Right lobe of liver (tissue), 6 donors: Measurements from ENCODE around the gene RBSN. TPM values are rescaled to one million over a fixed set of nuclear protein-coding genes. Genes with fewer than 3 reads are reported as not detected.

ENCODE experiments used
- ATAC-seq, 4 donors: fragments of 200-7000 bp; cut with Tn5 transposase; one replicate each; pipeline ENCODE4 v1.9.1; 2020; ENCODE audit warnings: mild to moderate bottlenecking in 4 of 4, moderate library complexity in 4 of 4
- DNase-seq, 3 donors: peaks; one replicate each; pipeline ENCODE4 v3.0.0-alpha.2; 2020
- H3K27ac ChIP-seq, 3 donors: fragments of 200-600 bp; one replicate each; pipeline ENCODE4 v1.8.0; 2022
- H3K27me3 ChIP-seq, 2 donors: fragments of 200-600 bp; one replicate each; pipeline ENCODE4 v1.8.0; 2022
- H3K36me3 ChIP-seq, 4 donors: fragments of 200-600 bp; sonication (generic) in 1 of 4; one replicate each; pipeline versions ENCODE4 v1.5.1 to v1.8.0; 2017 to 2022; ENCODE audit warnings: control low read depth in 1 of 4
- H3K4me1 ChIP-seq, 4 donors: fragments of 200-600 bp; sonication (generic) in 1 of 4; one replicate each; pipeline versions ENCODE4 v1.5.1 to v1.8.0; 2017 to 2022; ENCODE audit warnings: control low read depth in 1 of 4
- H3K4me3 ChIP-seq, 3 donors: fragments of 200-600 bp; one replicate each; pipeline ENCODE4 v1.8.0; 2022
- H3K9me3 ChIP-seq, 4 donors: fragments of 200-600 bp; sonication (generic) in 1 of 4; one replicate each; pipeline versions ENCODE4 v1.5.1 to v1.8.0; 2017 to 2022; ENCODE audit warnings: control low read depth in 1 of 4
- CTCF ChIP-seq, 4 donors: fragments of 200-600 bp in 3 of 4; fragments of 450-650 bp in 1 of 4; IDR thresholded peaks; one replicate each; pipeline versions ENCODE4 v1.5.1 to v1.8.0; 2016 to 2022; ENCODE audit warnings: antibody characterized with exemption in 4 of 4, mild to moderate bottlenecking in 2 of 4
- POLR2A ChIP-seq: fragments of 450-650 bp; IDR thresholded peaks from one replicate; pipeline ENCODE4 v1.6.1; 2017; ENCODE audit warnings: antibody characterized with exemption, mild to moderate bottlenecking
- WGBS: methylation state at CpG from one replicate; pipeline ENCODE4 v1.1.6; 2018; ENCODE audit warnings: low coverage, low lambda C conversion rate; ENCODE audit not compliant: insufficient coverage; ENCODE audit errors: missing lambda C conversion rate; 5-methylcytosine and 5-hydroxymethylcytosine counted together
- intact Hi-C, 2 donors: fragments of 100-400 bp; cut with DNase I; formaldehyde crosslinking; loops; one replicate each; pipeline versions ENCODE4 v1.11.2 to v1.14.1; 2022
- total RNA-seq, 6 experiments: library from RNA; depleted of rRNA in 2 of 6; stranded (reverse); fragments of >200 nt in 2 of 6; fragmentation: NEBNext Ultra II Directional in 3 of 6; extraction: Animal tissue kit (Norgen Biotek cat#: 25700) in 3 of 6; gene quantifications; one replicate each; pipeline versions ENCODE4 v1.1.0 to v1.2.4, GENCODE V29; 2016 to 2023
- donor health status: DM: no; HTN: yes; CAD: no.
- donor health status: DM: no; HTN: no; CAD: no.
- donor health status: DM: no; HTN: no; CAD: no.
- donor health status: DM: no; HTN: yes; CAD: no.
- donor health status: DM: no; HTN: yes; CAD: no.

The RBSN gene
- total RNA-seq, 6 experiments from 2014 or later: 10.5 to 13.9 (median 11.5) TPM

GRCh38 chr3:15116032-15116669 lies 17.2 kb upstream of the RBSN start:
- DNase-seq: no peak
- Histone ChIP-seq H3K4me3 (no peak overlapping the region), H3K4me1 (no peaks in the 10 kb centered on the region), H3K36me3 (no peaks in the 10 kb centered on the region), H3K27me3 (no peaks in the 10 kb centered on the region), H3K27ac (no peak overlapping the region), H3K9me3 (no peaks in the 10 kb centered on the region)
- intact Hi-C loops: no loop called here
- ATAC-seq: no peak
- TF ChIP-seq CTCF (IDR thresholded peaks at IDR 0.05) (no peak), POLR2A (no peak)
- no CpG with 5 or more reads among the region's 2 CpGs for WGBS

- Histone ChIP-seq H3K4me3 (no peak overlapping the region), H3K27me3 (no peaks in the 10 kb centered on the region), H3K9me3 (no peaks in the 10 kb centered on the region), H3K4me1 (no peaks in the 10 kb centered on the region), H3K36me3 (no peaks in the 10 kb centered on the region), H3K27ac (no peak overlapping the region)
- intact Hi-C loops: no loop called here
- 57% methylated on average over 9 of the region's 10 CpGs for WGBS
- DNase-seq (no peak), ATAC-seq (no peak)
- TF ChIP-seq POLR2A: no peak
- TF ChIP-seq CTCF (IDR thresholded peaks at IDR 0.05): no peak
These were observed 15.8 kb upstream of the RBSN start for GRCh38 chr3:15114466-15115358.

DNA sequence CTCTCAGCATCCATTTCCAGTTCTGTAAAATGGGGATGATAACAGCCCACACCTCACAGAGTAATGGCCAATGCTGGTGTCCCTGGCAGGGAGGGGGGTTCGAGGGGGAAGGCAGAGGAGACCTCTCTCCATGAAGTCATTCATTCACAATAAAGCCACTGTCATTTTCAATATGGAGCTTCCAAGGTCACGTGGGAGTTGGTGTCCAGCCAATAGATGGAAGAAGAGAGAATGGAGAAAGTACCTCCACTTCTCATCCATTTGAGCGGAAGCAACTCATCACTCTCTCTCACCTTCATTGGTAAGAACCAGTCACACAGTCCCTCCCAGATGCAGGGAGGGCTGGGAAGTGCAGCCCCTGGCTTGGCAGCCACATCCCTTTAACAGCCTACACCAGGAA lies 14.9 kb upstream of the RBSN start:
- no peaks in the 10 kb centered on the region for H3K4me1 ChIP-seq
- 77% methylated on average over 3 of the region's 3 CpGs for WGBS
- no peak overlapping the region for H3K27ac ChIP-seq
- no peaks in the 10 kb centered on the region for H3K9me3 ChIP-seq
- no peak for ATAC-seq
- H3K27me3 ChIP-seq: no peaks in the 10 kb centered on the region
- intact Hi-C loops: no loop called here
- H3K4me3 ChIP-seq: no peak overlapping the region
- H3K36me3 ChIP-seq: no peaks in the 10 kb centered on the region
- TF ChIP-seq POLR2A (no peak), CTCF (IDR thresholded peaks at IDR 0.05) (no peak)
- no peak for DNase-seq

DNA sequence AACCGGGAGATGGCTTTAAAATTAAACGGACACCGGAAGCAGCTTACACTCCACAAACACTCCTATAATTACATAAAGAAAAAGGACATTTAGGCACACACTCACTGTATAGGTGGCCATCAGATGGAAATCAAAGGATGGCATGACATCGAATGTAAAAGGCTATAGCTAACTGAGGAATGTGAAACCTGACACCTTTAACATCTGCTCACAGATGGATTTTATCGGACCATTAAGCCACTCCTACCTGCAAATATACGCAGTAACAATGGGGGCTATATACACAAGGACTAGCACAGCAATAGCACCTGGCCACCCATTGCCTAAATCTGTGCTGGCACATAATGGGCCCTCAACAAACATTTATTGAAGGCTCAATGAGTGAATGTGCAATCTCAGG lies 14.5 kb upstream of the RBSN start:
- ATAC-seq: no peak

More for the DNA sequence above, 14.5 kb upstream of the RBSN start:
- H3K27ac ChIP-seq: no peak overlapping the region
- 46% methylated on average over 5 of the region's 6 CpGs for WGBS
- no peaks in the 10 kb centered on the region for H3K36me3 ChIP-seq
- H3K4me1 ChIP-seq: no peaks in the 10 kb centered on the region
- intact Hi-C loops: no loop called here
- no peak overlapping the region for H3K4me3 ChIP-seq
- no peak for TF ChIP-seq CTCF (IDR thresholded peaks at IDR 0.05)
- TF ChIP-seq POLR2A: no peak
- DNase-seq: no peak
- H3K9me3 ChIP-seq: no peaks in the 10 kb centered on the region
- no peaks in the 10 kb centered on the region for H3K27me3 ChIP-seq
